ENCODE results near the gene LCOR. TPM values are rescaled to one million over a fixed set of nuclear protein-coding genes. Genes with fewer than 3 reads are reported as not detected.

Gene LCOR
- total and polyA plus RNA-seq, 2 experiments from 2014 or later, result 26.1 to 48.7 TPM

DNA sequence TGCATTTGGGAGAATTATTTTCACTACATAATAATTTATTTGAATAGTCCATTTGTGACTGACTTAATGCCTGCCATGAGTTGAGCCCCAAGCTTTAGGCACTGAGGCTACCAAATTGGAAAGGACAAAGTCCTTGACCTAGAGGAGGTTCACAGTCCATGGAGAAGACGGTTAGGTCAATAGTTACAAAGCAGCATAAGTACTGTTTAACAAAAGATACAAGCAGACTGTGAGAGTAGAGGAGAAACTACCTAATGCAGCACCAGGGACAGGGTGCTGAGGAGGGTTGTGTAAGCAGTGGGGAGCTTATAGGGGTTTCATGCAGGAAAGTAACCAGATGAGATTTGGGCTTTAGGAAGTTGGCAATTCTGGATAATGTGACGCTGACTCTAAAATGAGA, 139.2 kb downstream of the LCOR start:
- H3K27me3 ChIP-seq, result no peaks in the 10 kb centered on the region
- H3K27ac ChIP-seq, result no peak overlapping the region
- no peak for DNase-seq (ENCODE audit: low spot score)
- no peaks in the 10 kb centered on the region for H3K79me2 ChIP-seq
- no peak overlapping the region for H2AFZ ChIP-seq
- TF ChIP-seq EZH2phosphoT487 (IDR thresholded peaks at IDR 0.05; ENCODE audit: low read depth, severe bottlenecking, unreplicated experiment) (no peak), EZH2 (IDR thresholded peaks at IDR 0.05; ENCODE audit: borderline replicate concordance) (no peak)
- TF ChIP-seq, protein P1, sequence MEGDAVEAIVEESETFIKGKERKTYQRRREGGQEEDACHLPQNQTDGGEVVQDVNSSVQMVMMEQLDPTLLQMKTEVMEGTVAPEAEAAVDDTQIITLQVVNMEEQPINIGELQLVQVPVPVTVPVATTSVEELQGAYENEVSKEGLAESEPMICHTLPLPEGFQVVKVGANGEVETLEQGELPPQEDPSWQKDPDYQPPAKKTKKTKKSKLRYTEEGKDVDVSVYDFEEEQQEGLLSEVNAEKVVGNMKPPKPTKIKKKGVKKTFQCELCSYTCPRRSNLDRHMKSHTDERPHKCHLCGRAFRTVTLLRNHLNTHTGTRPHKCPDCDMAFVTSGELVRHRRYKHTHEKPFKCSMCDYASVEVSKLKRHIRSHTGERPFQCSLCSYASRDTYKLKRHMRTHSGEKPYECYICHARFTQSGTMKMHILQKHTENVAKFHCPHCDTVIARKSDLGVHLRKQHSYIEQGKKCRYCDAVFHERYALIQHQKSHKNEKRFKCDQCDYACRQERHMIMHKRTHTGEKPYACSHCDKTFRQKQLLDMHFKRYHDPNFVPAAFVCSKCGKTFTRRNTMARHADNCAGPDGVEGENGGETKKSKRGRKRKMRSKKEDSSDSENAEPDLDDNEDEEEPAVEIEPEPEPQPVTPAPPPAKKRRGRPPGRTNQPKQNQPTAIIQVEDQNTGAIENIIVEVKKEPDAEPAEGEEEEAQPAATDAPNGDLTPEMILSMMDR (IDR thresholded peaks at IDR 0.05; ENCODE audit: poor library complexity), result no peak
- H3K4me1 ChIP-seq (ENCODE audit: insufficient read depth), result peaks cover 19% of the 10 kb centered on the region
- no peaks in the 10 kb centered on the region for H3K9me2 ChIP-seq (replicated peaks; ENCODE audit: insufficient read depth)
- H3K9me3 ChIP-seq (ENCODE audit: low read depth), result no peaks in the 10 kb centered on the region
- H4K20me1 ChIP-seq (ENCODE audit: insufficient read depth, poor library complexity, severe bottlenecking), result no peaks in the 10 kb centered on the region
- H3K4me2 ChIP-seq, result no peak overlapping the region
- no peak overlapping the region for H3K4me3 ChIP-seq
- 80% methylated on average over 2 of the region's 2 CpGs for WGBS (ENCODE audit: low lambda C conversion rate, missing lambda C conversion rate)
- no peaks in the 10 kb centered on the region for H3K36me3 ChIP-seq (replicated peaks; ENCODE audit: insufficient read depth, low read depth)

DNA sequence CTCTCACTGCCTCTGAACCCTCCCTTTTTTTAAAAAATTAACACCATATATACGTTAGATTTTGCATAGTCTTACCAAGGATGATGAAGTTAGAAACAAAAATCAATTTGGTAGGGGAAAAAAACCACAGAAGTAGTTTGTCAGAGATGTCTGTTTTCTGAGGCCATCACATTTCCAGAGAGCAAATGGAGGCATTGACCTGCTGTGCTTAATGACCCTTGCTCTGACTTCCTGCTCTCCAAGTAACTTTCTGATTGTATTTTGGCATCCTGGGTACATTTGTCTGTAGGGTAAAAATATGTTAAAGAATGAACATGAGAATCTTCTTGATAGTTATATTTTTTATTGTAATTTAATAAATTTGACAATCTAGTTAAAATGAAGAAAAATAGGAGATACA, 140.2 kb downstream of the LCOR start:
- Histone ChIP-seq H3K36me3 (replicated peaks; ENCODE audit: insufficient read depth, low read depth) (no peaks in the 10 kb centered on the region), H3K4me3 (no peak overlapping the region), H3K27me3 (no peaks in the 10 kb centered on the region), H3K9me2 (replicated peaks; ENCODE audit: insufficient read depth) (no peaks in the 10 kb centered on the region), H3K79me2 (no peaks in the 10 kb centered on the region), H3K4me1 (ENCODE audit: insufficient read depth) (peaks cover 19% of the 10 kb centered on the region), H4K20me1 (ENCODE audit: insufficient read depth, poor library complexity, severe bottlenecking) (no peaks in the 10 kb centered on the region), H3K27ac (no peak overlapping the region), H3K4me2 (no peak overlapping the region), H3K9me3 (ENCODE audit: low read depth) (no peaks in the 10 kb centered on the region), H2AFZ (no peak overlapping the region)
- DNase-seq (ENCODE audit: low spot score), result no peak
- TF ChIP-seq, protein P1 (IDR thresholded peaks at IDR 0.05; ENCODE audit: poor library complexity), result no peak
- TF ChIP-seq EZH2 (IDR thresholded peaks at IDR 0.05; ENCODE audit: borderline replicate concordance), result no peak
- no peak for TF ChIP-seq EZH2phosphoT487 (IDR thresholded peaks at IDR 0.05; ENCODE audit: low read depth, severe bottlenecking, unreplicated experiment)
- WGBS (ENCODE audit: low lambda C conversion rate, missing lambda C conversion rate), result 88% methylated on average over 1 of the region's 1 CpG

DNA sequence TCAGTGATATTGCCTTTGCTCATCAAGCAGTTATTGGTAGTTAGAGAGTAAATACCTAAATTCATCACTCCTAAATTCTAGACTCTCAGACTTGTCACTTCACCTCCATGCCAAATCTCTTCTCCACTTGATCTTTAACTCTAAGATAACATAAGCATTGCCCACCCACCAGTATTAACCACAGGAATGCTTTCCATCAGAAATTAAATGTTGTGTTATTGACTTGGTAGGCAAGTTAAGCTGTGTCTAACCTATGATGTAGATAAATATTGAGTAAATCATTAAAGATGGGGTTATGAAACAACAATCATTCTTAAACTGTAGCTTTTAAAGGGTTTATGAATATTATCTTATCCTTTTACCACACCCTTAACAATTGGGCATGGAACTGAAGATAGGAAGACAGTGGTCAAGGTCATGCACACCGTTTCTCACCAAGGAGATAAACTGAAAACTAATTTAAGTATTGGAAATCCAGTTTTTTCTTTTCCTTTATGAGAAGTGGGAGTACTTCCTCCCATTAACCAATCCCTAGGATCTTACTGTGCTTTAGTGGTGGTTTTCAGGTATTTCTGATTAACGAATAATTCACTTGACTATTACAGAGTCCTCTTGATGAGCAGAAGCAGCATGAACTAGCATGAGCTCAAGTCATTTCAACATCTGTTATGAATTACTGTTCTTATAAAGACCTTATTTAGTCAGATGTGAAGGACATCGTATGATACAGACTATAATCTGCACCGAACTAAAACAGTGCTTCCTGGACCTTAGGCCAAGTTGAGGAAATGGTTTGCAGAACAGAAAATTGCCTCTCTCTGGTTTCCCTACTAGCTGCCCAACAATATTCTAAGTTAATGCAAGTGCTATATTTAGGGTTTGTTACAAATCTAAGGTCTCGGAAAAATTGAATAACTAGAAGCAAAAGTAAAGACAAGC, 142.0 kb downstream of the LCOR start:
- H3K4me2 ChIP-seq, result peak overlapping the region; percentile 30
- no peaks in the 10 kb centered on the region for H4K20me1 ChIP-seq (ENCODE audit: insufficient read depth, poor library complexity, severe bottlenecking)
- no peaks in the 10 kb centered on the region for H3K9me3 ChIP-seq (ENCODE audit: low read depth)
- no peaks in the 10 kb centered on the region for H3K79me2 ChIP-seq
- H3K36me3 ChIP-seq (replicated peaks; ENCODE audit: insufficient read depth, low read depth), result no peaks in the 10 kb centered on the region
- H3K4me3 ChIP-seq, result no peak overlapping the region
- no peaks in the 10 kb centered on the region for H3K27me3 ChIP-seq
- TF ChIP-seq, protein P1 (IDR thresholded peaks at IDR 0.05; ENCODE audit: poor library complexity), result no peak
- TF ChIP-seq EZH2 (IDR thresholded peaks at IDR 0.05; ENCODE audit: borderline replicate concordance) (no peak), EZH2phosphoT487 (IDR thresholded peaks at IDR 0.05; ENCODE audit: low read depth, severe bottlenecking, unreplicated experiment) (no peak)
- no peak overlapping the region for H2AFZ ChIP-seq
- WGBS (ENCODE audit: low lambda C conversion rate, missing lambda C conversion rate), result 66% methylated on average over 5 of the region's 5 CpGs
- no peak overlapping the region for H3K27ac ChIP-seq
- H3K4me1 ChIP-seq (ENCODE audit: insufficient read depth), result peaks cover 19% of the 10 kb centered on the region
- H3K9me2 ChIP-seq (replicated peaks; ENCODE audit: insufficient read depth), result no peaks in the 10 kb centered on the region
- no peak for DNase-seq (ENCODE audit: low spot score)
